Activated CD8-positive, alpha-beta memory T cell treated with anti-CD3 and anti-CD28 coated beads, Interleukin-2, amount 50 U/mL, for 24 hours (primary cell): Measurements from ENCODE around the gene DPF3.

Experiments
- DNase-seq: peaks from one replicate; pipeline ENCODE4 v3.0.0-alpha.2; 2020; ENCODE audit errors: extremely low read depth

The DPF3 gene

GRCh38 chr14:72600551-72601330, 293.2 kb downstream of the DPF3 start:
- DNase-seq, result no peak

DNA sequence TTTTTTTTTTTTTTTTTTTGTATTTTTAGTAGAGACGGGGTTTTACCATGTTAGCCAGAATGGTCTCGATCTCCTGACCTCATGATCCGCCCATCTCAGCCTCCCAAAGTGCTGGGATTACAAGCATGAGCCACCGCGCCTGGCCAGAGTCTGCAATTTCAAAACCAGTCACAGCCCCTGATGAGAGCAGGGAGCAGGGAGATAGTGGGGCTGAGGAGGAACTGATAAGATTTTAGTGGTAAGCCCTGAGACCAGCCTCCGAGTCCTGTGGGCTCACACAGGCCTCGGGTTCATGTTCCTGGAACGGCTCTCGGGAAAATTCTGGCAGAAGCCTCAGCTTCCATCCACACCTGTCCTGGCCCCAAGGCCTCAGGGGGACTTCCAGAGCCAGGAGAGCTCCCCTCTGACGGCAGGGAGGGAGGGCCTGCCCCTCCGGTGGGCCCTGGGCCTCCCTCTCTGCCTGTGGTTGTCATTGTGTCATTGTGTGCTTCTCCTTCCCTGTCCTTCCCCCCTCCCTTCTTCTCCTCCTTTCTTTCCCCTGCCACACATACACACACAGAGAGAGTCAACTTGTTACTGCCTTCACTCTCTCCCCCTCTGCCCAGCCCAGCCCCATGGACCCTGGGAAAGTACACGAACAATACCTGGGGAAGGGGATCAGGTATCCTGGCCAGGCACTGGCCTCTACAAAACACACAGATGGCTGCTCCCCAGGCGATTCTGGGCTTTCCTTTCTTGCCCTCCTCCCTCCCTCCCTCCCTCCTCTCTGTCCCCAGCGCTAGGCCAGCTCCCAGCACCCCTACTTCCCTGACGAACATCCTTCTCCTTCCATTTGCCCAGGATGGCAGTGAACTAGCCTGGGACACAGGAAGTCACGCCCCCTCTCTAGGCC, 294.1 kb downstream of the DPF3 start:
- DNase-seq, result no peak

DNA sequence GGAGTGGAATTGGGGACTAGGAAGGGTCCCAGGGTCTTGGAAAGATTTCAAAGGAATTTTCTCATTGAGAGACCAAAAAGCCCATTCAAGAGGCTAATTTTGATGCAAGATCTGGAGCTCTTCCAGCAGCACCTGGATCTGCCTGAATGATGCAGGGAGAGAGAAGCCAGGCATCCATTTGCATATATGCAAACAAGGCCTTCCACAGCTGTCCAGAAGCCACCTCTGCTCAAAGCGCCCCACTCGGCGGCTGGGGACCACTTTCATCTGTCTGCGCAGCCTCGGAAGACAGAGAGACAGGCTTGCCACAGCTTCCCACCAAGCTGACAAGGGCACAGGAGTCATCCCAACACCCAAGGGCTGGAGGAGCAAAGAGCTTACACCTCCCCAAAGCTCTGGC, 295.6 kb downstream of the DPF3 start:
- no peak for DNase-seq

GRCh38 chr14:72597252-72598233, 296.4 kb downstream of the DPF3 start:
- DNase-seq, result no peak

GRCh38 chr14:72595152-72595862, 298.6 kb downstream of the DPF3 start:
- no peak for DNase-seq

GRCh38 chr14:72594099-72594901, 299.6 kb downstream of the DPF3 start:
- DNase-seq, result no peak

DNA sequence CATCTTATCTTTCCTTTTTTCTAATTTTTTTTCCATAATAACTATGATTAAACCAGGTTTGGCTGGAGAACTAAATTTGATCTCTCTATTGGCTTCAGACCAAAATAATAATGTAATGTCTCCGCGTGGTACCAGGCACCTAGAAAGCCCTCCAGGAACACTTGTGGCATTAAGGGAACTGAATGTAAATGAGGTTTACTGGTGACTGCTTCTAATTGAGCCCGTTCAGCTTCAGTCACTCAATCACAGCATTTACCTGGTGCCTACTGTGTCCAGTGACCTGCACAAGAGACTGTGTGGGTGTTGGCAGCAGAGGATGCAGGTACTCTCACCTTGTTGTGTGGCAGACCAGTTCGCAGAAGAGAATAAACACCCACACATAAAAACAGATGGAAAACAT, 302.5 kb downstream of the DPF3 start:
- DNase-seq, result no peak

DNA sequence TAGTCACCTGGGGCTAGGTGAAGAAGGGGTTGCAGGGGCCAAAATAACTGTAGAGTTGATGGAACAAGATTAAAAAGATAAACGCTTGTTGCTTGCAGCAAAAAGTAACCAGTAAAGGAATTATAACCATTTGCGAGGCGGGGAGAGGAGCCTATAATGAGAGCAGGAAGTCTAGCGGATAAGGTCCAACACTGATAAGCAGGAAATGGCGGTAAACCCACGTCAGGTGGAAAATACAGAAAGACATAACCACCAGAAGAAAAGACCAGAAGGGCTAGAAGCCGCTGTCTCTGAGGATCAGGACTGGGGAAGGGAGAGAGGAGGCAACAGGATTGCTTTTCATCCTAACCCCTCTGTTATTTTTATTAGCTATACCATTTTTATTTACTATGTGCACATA, 303.3 kb downstream of the DPF3 start:
- DNase-seq, result no peak

- DNase-seq, result no peak
Measured at GRCh38 chr14:72589652-72590051, 304.2 kb downstream of the DPF3 start.

GRCh38 chr14:72588521-72588920, 305.4 kb downstream of the DPF3 start:
- DNase-seq, result no peak

GRCh38 chr14:72583316-72584272, 310.3 kb downstream of the DPF3 start:
- DNase-seq, result no peak

DNA sequence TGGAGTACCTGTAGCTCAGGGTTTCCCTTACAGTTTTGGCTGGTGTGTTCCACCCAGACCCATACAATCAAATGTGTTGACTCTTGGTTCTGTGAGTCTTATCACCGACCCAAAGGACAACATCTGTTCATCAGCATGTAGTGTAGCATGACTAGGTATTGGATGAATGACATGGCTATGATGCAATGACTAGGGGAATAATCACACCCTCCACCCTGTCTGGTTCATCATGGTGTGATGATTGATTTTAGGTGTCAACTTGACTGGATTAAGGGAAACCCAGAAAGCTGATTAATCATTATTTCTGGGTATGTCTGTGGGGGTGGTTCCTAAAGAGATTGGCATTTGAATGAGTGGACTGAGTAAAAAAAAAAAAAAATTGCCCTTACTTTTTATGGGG, 311.3 kb downstream of the DPF3 start:
- DNase-seq, result no peak

DNA sequence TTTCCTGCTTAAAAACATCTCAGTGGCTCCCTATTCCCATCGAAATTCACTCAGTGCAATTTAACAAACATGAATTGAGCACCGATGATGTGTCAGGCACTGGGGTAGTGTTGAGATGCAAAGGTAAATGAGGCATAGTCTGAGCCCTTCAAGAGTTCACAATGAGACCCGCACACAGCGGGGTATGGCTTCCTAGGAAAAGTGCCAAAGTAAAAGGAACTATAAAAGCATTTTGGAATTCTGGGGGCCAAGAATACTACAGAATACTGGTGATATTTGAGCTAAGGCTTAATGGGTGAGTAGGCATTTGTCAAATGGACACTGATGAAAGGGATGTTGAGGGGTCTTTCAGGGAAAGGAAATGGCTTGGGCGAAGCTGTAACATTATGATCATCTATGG, 315.4 kb downstream of the DPF3 start:
- DNase-seq, result no peak

DNA sequence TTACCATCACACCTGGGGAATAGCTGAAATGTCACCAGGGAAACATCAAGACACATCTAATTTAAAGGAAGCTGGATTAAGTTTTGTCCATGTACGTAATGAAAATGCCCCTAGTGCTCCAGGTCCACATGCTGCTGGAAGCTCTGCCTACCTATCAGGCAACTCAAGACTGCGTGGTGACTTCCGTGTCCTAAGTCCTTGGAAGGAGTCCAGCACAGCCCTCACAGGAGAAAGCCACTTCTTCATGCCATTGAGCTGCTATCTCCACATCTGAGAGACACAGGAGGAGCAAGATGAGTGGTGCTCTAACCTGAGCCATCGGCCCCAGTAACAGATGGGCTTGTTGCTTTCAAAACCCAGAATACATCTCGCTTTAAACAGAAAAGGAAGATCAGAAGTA, 316.4 kb downstream of the DPF3 start:
- DNase-seq, result no peak

- no peak for DNase-seq
Measured at GRCh38 chr14:72576258-72576657, 317.6 kb downstream of the DPF3 start.

DNA sequence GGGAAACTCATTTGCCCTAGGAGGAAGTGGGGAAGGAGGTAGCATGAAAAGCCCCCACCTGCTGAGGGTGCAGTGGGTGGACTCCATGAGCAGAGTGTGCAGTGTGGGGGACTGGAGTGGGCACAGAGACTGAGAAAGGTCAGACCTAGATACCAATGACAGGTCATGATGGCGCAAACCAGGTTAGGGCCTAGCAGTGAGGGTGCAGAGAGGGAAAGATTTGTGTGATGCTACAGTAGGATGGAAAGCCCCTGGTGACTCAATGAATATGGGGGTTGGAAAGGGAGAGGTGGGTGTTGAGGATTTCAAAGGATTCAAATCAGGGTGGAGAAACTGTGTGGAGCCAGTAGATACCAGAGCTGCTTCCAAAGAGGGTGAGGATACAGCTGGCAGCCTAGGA, 319.2 kb downstream of the DPF3 start:
- DNase-seq, result no peak

DNA sequence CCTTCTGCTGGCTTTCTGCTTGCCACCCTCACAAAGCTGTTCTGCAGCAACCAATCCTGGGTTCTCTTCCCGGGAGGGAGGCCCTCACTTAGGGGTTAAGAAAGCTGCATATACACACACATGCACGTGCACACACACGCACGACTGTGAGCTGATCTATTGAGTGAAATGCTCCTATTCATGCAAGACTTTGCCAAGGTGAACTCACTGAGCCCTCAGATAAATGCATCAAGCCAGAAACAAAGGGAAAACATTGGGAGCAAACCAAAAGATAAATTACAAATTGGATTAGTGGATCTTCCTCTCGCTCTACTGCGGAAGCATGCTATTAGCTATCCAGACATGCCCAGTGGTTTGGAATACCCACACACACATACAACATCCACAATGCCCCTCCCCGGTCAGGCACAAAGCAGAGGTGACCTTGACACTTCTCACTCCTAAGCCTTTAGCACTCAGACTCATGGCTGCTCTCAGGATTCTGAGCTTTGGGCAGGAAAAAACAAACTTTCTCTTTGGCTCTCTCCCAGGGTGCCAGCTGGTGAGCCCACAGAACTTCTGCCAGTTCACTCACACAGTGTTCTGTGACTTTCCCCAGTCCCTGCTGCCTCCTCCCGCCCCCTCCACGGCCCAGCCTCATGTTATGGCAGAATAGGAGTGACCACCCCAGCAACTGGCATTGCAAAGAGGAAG, 320.0 kb downstream of the DPF3 start:
- no peak for DNase-seq
